GM18517 (cell line): ENCODE data around the gene ANGPTL8.

Experiments used
- ATAC-seq: cut with Tn5 transposase; IDR thresholded peaks from one replicate; pipeline ENCODE4 v1.9.1; 2021; ENCODE audit warnings: mild to moderate bottlenecking, moderate library complexity; ENCODE audit not compliant: unreplicated experiment

Gene ANGPTL8

DNA sequence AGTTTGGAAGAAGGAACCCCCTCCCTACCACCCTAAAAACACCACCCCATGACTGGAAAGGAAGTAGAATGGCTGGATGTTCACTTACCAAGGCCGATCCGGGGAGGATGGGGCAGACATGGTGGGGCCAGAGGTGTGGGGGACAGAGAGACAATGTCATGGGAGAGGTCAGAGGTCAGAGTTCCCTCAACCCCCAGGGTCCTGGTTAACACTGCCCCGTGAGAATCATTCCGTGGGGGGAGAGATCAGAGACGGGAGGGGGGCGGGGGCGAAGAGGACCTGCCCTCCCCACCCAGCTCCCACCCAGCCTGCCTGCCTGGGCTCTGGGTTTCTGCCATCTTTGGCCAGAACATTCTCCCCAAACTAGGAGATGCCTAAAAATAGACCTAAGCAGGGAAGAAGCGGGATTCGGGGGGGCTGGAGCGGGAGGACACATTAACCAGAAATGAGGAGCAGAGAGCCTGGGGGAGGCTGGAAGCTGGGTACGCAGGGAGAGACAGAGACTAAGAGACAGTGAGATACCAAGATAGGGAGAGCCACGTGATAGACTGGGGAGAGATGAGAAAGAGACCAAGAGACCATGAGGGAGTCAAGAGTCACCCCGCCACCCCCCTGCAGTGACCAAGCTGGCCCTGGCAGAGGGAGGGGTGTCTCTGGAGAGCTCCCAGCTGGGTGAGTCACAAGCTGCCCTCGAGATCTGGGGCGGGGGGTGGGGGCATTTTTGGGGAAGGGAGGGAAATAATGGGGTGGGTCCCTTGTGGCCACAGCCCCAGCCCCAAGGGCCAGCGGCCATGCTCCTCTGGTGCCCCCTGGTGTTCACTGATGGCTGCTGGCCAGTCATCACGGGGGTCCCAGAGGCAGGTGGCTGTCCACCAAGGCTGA is 36.0 kb upstream of the ANGPTL8 start:
- no peak for ATAC-seq

DNA sequence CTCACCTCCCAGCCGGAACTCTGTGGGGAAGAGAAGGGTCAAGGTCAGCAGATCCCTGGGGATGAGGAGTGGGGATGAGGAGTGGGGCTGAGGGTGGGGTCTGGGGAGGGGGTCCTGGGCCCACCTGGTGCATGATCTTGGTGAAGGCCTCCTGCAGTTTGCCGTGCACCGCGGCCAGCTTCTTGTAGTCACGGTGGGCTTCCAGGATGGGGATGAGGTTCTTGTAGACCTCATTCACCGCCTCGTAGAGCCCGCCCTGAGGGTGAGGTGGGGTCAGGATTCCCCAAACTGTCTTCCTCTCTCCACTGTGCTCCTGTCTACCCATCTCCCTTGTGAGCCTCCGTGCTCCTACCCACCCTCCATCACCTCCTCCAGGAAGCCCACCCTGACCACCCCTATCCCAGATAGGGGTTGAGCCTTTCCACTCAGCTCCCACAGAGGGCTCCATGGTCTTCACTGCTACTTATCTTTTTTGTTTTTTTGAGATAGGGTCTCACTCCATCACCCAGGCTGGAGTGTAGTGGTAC is 35.3 kb upstream of the ANGPTL8 start:
- no peak for ATAC-seq

- no peak for ATAC-seq
Observed at GRCh38 chr19:11204943-11205349, 34.5 kb upstream of the ANGPTL8 start.

DNA sequence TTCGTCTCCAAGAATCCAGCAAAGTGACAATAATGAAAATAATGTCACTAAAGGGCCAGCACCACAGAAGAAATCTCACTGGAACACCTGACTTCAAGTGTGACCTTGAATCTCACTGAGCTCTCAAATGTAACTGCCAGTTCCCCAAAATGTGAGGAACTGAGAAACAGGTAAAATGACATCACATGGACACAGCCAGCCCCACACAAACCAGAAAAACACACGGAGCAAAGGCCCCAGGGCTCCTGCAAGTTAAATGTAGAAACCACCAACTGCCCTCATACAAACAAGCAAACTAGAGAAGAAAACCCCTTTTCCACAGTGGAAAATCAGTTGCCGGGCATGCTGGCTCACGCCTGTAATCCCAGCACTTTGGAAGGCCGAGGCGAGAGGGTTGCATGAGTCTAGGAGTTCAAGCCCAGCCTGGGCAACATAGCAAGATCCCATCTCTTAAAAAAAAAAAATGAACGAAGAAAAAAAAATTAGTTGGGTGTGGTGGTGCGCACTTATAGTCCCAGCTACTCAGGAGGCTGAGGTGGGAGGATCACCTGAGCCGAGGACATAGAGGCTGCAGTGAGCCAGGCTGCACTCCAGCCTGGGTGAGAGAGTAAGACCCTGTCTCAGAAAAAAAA is 33.4 kb upstream of the ANGPTL8 start:
- ATAC-seq, result no peak

- ATAC-seq, result no peak
Observed at GRCh38 chr19:11208561-11209471, 30.6 kb upstream of the ANGPTL8 start.

DNA sequence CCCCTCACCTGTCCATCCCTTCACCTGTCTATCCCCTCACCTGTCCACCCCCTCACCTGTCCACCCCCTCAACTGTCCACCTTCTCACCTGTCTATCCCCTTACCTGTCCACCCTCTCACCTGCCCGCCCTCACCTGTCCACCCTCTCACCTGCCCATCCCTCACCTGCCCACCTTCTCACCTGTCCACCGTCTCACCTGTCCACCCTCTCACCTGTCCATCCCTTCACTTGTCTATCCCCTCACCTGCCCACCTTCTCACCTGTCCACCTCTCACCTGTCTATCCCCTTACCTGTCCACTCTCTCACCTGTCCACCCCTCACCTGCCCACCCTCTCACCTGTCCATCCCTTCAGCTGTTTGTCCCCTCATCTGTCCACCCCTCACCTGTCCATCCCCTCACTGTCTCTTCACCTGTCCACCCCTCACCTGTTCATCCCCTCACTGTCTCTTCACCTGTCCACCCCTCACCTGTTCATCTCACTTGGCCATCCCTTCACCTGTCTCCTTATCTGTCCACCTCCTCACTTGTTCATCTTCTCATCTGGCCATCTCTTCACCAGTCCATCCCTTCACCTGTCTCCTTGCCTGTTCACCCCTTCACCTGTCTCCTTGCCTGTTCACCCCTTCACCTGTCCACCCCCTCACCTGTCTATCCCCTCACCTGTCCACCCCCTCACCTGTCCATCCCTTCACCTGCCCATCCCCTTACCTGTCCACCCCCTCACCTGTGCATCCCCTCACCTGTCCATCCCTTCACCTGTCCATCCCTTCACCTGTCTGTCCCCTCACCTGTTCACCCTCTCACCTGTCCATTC is 29.4 kb upstream of the ANGPTL8 start:
- ATAC-seq, result no peak

- ATAC-seq, result no peak
Observed at GRCh38 chr19:11210656-11210928, 28.8 kb upstream of the ANGPTL8 start.

GRCh38 chr19:11214387-11214786 is 25.0 kb upstream of the ANGPTL8 start:
- no peak for ATAC-seq

DNA sequence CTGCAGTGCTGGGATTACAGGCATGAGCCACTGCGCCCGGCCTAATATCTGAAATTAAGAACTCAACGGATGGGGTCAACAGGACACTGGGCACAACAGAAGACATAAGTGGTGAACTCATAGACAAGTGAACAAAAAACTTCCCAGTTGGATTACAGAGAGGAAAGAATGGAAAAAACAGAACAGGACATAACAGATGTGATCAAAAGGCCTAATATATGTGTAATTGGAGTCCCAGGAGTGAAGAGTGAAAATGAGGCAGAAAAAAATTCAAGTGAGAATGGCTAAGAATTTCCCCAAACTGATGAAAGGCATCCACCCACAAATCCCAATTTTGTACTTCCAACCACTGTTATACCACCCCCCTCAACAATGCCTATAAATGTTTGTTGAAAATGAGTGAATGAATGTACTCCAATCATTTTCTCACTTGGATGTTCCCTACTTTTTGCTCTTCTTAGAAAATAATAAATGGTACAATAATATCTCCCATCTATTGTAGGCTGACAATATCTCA is 18.3 kb upstream of the ANGPTL8 start:
- no peak for ATAC-seq

DNA sequence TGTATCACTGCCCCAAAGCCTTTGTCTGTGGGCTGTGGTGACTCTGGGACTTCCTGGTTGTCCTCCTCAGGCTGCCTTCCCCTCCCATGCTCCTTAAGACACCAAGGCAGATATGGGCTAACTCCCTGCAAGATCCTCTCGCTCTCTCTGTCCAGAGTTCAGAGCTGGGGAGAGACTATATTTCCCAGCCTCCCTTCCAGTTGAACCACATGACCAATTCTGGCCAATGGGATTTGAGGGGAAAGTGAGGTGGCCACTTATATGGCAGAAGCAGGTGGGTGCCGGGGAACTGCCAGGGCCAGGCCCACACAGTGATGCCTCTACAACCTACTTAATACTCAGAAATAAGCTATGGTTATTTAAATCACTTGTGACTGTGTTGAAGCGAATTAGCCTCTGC is 16.2 kb upstream of the ANGPTL8 start:
- no peak for ATAC-seq

DNA sequence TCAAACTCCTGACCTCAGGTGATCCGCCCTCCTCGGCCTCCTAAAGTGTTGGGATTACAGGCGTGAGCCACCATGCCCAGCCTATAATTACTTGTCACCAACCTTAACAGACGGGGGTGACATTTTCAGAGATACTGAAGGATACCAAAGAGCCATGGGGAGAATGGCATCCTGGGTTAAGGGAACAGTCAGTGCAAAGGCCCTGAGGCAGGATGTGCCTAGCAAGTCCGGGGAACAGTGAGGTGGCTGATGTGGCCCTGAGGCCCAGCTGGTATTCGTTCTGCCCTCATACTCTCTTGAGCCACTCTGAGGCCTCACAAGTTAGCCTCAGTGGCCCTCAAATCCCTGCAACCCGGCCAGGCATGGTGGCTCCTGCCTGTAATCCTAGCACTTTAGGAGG is 15.0 kb upstream of the ANGPTL8 start:
- ATAC-seq, result no peak

GRCh38 chr19:11225172-11225571 is 14.2 kb upstream of the ANGPTL8 start:
- no peak for ATAC-seq

DNA sequence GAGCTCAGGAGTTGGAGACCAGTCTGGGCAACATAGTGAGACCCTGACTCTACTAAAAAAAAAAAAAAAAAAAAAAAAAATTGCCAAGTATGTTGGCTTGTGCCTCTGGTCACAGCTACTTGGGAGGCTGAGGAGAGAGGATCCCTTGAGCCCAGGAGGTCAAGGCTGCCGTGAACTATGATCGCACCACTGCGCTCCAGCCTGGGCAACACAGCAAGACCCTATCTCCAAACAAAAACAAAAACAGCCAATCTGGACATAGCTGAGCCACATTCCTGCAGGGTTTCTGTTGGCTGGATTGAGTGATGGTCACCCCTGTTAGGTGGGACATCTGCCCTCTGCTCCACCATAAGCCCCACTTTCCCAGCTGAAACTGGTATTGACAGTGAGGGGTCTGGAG is 13.6 kb upstream of the ANGPTL8 start:
- ATAC-seq, result no peak

DNA sequence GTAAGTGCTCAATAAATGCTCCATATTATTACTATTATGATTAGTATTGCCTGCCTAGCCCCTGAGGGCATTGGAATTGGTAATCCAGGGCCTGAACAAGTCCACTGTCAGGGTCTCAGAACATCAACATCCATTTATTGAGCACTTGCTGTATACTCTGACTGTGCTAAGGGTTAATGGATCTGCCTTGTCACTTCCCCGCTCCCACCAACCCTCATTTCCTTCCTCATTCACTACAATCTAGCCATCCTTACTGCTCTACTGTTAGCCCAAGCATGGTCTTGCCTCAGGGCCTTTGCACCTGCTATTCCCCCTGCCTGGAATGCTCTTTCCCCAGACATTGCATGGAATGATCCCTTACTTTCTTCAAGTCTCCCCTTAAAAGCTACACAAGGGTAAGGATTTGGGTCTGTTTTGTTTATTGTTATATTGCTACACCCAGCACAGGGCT is 12.7 kb upstream of the ANGPTL8 start:
- no peak for ATAC-seq

- ATAC-seq, result no peak
Observed at GRCh38 chr19:11227195-11227886, 12.1 kb upstream of the ANGPTL8 start.

DNA sequence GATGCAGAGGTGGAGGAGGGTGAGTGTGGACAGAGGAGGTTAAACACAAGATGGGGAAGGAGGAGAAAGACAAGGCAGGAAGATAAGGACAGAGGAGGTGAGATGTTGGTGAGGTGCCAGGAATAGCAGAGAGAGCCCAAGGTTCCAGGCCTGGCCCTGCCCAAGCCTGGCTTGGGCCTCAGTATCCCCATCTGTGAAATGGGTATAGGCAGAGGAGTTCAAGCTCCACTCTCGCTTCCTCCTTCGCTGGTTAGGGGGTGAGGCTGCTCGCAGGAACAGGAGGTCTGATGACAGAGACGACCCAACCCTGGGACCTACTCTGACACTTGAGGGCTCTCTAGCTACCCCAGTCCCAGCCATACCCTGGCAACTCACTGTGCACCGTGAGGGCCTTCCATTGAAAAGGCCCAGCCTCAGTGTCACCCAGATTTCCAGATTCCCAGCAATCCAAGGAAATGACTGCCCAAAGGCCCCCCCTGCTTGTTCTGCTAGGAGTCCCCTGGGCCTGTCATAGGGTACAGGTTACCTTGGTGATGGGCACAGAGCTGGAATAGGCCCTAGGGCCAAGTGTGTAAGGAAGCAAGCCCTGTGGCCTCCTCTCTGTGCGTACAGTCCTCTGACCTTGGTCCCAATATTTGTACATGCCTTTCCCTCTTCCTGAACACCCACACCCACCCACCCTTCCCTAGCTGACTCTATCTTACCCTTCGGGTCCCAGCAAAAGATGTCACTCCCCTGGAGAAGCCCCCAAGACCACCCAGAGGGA is 8.6 kb upstream of the ANGPTL8 start:
- no peak for ATAC-seq

DNA sequence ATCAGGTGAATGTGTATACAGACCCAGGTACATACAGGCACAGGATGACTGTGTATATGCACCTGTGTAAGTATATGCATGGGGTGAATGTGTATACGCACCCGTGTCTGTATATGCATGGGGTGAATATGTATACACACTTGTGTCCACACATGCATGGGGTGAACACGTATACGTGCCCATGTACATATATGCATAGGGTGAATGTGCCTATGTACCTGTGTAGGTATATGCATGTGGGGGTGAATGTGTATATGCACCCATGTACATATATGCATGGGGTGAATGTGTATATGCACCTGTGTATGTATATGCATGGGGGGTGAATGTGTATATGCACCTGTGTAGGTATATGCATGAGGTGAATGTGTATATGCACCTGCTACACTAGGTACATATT is 6.9 kb upstream of the ANGPTL8 start:
- ATAC-seq, result no peak

DNA sequence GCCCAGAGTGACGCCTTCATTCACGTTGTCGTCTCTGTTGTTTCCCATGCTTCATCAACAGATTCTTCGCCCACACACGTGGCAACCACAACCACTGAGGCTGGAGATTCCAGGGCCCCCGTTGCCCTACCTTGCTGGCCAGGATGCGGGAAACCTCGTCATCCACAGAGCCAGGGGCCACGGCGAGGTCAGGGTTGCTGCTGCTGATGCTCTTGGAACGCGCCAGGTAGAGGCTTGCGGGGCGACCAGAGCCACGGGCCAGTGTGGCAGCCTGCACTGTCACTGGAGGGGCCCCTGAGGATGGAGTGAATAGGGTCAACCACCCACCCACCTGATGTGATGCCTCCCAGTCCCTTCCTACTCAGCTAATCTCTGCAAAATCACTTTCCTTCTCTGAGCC is 6.3 kb upstream of the ANGPTL8 start:
- no peak for ATAC-seq

DNA sequence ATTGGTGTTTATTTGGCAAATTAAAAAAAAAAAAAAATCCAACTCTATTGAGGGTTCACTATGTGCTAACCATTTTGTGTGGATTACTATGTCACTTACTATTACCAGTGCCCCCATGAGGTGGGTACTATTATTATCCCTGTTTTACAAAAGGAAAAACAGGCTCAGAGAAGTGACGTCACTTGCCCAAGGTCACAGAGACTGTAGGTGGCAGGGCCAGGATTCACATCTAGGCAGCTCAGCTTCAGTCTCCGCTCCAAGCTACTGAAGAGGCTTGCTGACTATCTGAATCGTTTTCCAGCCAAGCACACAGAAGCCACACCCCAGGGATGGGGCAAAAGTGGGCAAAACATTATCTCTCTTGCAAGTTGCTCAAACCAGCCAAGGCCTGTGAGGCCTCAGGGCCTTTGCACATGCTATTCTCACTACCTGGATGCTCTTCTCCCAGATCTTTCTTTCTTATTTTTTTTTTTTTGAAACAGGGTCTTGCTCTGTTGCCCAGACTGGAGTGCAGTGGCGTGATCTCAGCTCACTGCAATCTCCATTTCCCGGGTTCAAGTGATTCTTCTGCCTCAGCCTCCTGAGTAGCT is 4.8 kb upstream of the ANGPTL8 start:
- ATAC-seq, result no peak
